T-helper 1 cell treated with Interleukin-12 subunit alpha and Interleukin-12 subunit beta and Interleukin-4 antibody, amounts not matched to agents 30 μg/mL and 1 μg/mL, for 36 hours (primary cell): ENCODE data around the gene FAM32A.
A peak's percentile ranks its signal among the peaks of the same experiment; 100 is the strongest.

ENCODE experiments used
- H3K27ac Mint-ChIP-seq: one replicate; pipeline ENCODE4 v1.8.0; 2021; ENCODE audit warnings: mild to moderate bottlenecking, mixed read lengths
- H3K27me3 Mint-ChIP-seq: one replicate; pipeline ENCODE4 v1.8.0; 2021; ENCODE audit warnings: low read depth, mixed read lengths
- H3K36me3 Mint-ChIP-seq: one replicate; pipeline ENCODE4 v1.8.0; 2021; ENCODE audit warnings: low read depth, mixed read lengths
- H3K4me1 Mint-ChIP-seq: one replicate; pipeline ENCODE4 v1.8.0; 2021; ENCODE audit warnings: low read depth, mixed read lengths
- H3K4me3 Mint-ChIP-seq: one replicate; pipeline ENCODE4 v1.8.0; 2021; ENCODE audit warnings: mild to moderate bottlenecking, moderate library complexity, mixed read lengths
- H3K9me3 Mint-ChIP-seq: one replicate; pipeline ENCODE4 v1.8.0; 2021; ENCODE audit warnings: mixed read lengths

FAM32A gene

DNA sequence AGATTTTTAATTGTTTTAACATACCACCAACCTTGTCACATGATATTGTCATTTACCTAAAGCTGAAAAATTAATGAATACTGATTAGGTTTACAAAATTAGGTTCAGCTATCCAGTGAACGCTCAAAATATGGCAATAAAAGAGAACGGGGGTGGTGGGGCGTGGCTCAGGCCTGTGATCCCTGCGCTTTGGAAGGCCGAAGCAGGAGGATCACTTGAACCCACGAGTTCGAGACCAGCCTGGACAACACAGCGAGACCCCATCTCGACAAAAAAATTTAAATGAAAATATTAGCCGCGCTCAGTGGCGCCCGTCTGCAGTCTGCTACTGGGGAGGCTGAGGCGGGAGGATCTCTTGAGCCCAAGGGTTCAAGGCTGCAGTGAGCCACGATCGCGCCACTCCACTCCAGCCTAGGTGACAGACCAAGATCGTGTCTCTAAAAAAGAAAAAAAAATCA is 516 bp upstream of the FAM32A start:
- Mint-ChIP-seq H3K27me3 (no peaks in the 10 kb centered on the region), H3K4me1 (peaks cover 28% of the 10 kb centered on the region), H3K4me3 (peak overlapping the region; percentile 88), H3K36me3 (peaks cover 23% of the 10 kb centered on the region), H3K9me3 (no peaks in the 10 kb centered on the region), H3K27ac (peak overlapping the region; percentile 86)

DNA sequence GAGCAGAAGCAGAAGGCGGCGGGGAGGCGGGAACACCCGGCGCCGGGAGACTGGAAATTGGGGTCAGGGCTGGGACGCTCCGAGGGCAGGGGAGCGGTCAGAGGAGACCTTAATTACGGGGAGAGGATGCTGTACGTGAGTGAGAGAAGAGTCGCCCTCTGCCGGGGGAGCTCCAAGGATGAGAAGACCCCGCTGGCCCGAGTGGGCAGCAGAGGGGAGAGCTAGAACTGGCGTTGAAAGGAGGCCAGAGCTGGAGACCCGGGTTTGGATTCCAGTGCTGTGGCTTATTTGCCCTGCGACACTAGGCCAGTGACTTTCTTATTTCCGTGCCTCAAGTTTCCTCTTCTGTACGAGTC is 536 bp downstream of the FAM32A start:
- Mint-ChIP-seq H3K27me3 (no peaks in the 10 kb centered on the region), H3K27ac (peak overlapping the region; percentile 86), H3K9me3 (no peaks in the 10 kb centered on the region), H3K4me1 (peaks cover 28% of the 10 kb centered on the region), H3K36me3 (peaks cover 30% of the 10 kb centered on the region), H3K4me3 (peak overlapping the region; percentile 88)

DNA sequence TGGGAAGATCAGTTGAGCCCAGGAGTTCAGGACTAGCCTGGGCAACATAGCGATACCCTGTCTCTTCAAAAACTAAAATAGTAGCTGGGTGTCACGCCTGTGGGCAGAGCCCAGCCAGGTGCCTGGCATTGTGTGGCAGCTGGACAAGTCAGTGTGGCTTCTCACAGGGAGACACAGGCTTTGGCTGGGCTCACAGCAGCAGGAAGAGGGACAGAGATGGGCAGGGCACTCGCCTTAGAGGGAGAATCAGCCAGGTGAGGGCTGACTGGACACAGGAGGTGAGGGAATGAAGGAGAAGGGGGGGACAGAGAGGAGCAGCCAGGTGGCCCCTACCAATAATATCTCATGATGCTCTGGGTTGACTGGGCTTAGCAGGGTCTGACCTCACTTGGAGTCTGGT is 3.3 kb downstream of the FAM32A start:
- H3K9me3 Mint-ChIP-seq: no peaks in the 10 kb centered on the region
- peaks cover 21% of the 10 kb centered on the region for H3K4me1 Mint-ChIP-seq
- no peak overlapping the region for H3K27ac Mint-ChIP-seq
- no peak overlapping the region for H3K4me3 Mint-ChIP-seq
- peaks cover 44% of the 10 kb centered on the region for H3K36me3 Mint-ChIP-seq
- H3K27me3 Mint-ChIP-seq: no peaks in the 10 kb centered on the region

DNA sequence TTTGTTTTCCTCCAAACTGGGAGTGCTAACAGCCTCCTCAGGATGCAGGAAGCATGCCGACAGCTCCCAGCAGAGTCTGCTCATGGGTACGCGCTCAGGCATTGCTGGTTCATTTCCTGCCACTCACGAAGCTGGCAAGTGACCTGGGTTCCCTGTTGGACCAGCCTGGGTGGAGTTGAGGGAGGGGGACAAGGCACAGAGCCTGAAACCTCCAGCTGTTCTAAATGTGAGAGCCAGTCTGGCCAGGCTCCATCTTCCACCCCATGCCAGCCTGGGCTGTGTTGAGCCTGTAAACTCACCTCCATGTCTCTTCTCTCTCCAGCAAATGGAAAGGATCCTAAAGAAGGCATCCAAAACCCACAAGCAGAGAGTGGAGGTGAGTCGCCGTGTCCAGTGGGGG is 5.0 kb downstream of the FAM32A start:
- no peaks in the 10 kb centered on the region for H3K27me3 Mint-ChIP-seq
- H3K4me1 Mint-ChIP-seq: peaks cover 17% of the 10 kb centered on the region
- H3K9me3 Mint-ChIP-seq: no peaks in the 10 kb centered on the region
- no peak overlapping the region for H3K4me3 Mint-ChIP-seq
- no peak overlapping the region for H3K27ac Mint-ChIP-seq
- H3K36me3 Mint-ChIP-seq: peaks cover 42% of the 10 kb centered on the region

DNA sequence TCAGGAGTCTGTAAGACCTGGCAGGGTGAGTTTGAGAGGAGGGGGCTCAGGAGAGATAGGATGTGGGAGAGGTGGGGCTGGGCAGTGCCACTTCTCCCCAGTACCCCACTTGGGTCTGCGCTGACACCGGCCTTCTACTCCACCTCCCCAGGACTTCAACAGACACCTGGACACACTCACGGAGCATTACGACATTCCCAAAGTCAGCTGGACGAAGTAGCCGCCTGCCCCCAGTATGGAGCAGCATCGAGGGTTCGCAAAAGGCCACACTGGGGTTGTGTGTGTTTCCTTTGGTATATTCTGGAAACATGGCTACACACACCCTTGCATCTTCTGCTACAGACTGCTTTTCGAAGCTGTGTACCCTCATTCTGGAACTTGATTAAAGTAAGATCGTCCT is 5.5 kb downstream of the FAM32A start:
- no peak overlapping the region for H3K4me3 Mint-ChIP-seq
- H3K4me1 Mint-ChIP-seq: peaks cover 17% of the 10 kb centered on the region
- H3K27ac Mint-ChIP-seq: no peak overlapping the region

DNA sequence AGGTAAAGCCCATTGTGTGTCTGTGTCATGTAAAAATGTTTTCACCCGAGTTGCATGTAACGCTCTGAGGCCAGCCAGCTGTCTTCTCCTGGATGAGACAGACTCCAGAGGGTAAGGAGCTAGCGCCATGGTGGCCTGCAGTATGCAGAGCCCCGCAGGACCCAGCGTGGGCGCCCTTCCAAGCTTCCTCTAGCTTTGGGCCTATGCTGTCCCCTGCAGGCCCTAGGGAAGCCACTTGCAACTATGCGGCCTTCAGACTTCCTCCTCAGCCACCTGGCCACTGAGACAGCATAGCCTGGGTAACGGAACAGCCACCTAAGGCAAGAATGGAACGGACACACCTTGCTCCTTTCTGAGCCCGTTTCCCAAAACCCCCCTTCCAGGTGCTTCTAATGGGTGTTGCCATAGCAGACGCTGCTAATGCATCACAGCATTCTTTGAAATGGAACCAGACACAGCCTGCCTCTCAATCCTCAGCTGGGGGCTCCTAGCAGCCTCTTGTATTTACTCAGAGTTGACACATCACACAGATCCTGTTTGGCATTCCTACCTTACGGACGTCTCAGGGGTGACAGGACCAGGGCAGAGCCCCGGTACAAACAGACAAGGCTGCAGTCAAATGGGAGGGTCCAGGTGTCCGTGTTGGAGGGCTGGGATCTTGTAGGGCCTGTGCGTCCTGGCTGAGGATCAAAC is 6.2 kb downstream of the FAM32A start:
- H3K27me3 Mint-ChIP-seq: no peaks in the 10 kb centered on the region
- H3K36me3 Mint-ChIP-seq: peaks cover 38% of the 10 kb centered on the region
- H3K27ac Mint-ChIP-seq: no peak overlapping the region
- H3K9me3 Mint-ChIP-seq: no peaks in the 10 kb centered on the region
- H3K4me1 Mint-ChIP-seq: peaks cover 17% of the 10 kb centered on the region
- no peak overlapping the region for H3K4me3 Mint-ChIP-seq

More for the DNA sequence above, 5.5 kb downstream of the FAM32A start:
- H3K9me3 Mint-ChIP-seq: no peaks in the 10 kb centered on the region
- peaks cover 38% of the 10 kb centered on the region for H3K36me3 Mint-ChIP-seq
- H3K27me3 Mint-ChIP-seq: no peaks in the 10 kb centered on the region

DNA sequence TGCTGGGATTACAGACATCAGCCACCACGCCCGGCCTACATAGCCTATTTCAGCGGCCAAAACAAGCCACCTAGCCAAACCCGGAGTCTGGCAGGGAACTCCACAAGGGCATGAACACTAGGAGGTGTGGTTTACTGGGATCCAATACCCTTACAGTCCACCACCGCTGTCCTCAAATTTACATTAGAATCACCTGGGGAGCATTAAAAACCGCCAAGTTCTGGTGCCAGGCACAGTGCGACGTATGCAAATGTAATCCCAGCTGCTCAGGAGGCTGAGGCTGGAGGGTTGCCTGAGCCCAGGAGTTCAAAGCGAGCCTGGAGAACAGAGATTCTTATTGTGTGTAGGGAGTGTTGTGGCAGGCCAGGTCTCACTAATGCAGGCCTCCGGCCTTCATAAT is 8.3 kb downstream of the FAM32A start:
- H3K4me3 Mint-ChIP-seq: no peak overlapping the region
- H3K9me3 Mint-ChIP-seq: no peaks in the 10 kb centered on the region
- no peak overlapping the region for H3K27ac Mint-ChIP-seq
- no peaks in the 10 kb centered on the region for H3K27me3 Mint-ChIP-seq
- H3K36me3 Mint-ChIP-seq: peaks cover 26% of the 10 kb centered on the region
- H3K4me1 Mint-ChIP-seq: peaks cover 10% of the 10 kb centered on the region

DNA sequence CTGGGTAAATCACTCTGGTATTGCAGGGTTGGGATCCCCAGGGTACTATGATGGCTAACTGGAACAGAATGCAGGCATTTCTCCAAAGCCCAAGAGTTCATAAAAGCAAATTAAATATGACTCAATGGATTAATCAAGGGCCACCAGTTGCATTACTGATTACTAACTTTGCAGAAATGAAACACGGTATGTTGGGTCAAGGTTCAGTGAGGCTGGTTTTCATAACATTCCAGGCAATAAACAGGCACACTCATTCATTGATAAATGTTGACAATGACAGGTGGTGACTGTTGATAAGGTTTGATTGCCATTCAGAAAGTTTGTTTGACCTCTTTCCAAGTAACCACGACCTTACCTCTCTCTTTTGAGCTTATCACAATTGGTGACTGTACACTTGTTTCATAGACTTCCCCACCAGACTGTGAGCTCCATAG is 12.0 kb downstream of the FAM32A start:
- H3K9me3 Mint-ChIP-seq: no peaks in the 10 kb centered on the region
- peak overlapping the region; percentile 93 for H3K27ac Mint-ChIP-seq
- H3K4me3 Mint-ChIP-seq: peak overlapping the region; percentile 92
- no peaks in the 10 kb centered on the region for H3K27me3 Mint-ChIP-seq
- H3K4me1 Mint-ChIP-seq: peaks cover 31% of the 10 kb centered on the region
- H3K36me3 Mint-ChIP-seq: peaks cover 22% of the 10 kb centered on the region

DNA sequence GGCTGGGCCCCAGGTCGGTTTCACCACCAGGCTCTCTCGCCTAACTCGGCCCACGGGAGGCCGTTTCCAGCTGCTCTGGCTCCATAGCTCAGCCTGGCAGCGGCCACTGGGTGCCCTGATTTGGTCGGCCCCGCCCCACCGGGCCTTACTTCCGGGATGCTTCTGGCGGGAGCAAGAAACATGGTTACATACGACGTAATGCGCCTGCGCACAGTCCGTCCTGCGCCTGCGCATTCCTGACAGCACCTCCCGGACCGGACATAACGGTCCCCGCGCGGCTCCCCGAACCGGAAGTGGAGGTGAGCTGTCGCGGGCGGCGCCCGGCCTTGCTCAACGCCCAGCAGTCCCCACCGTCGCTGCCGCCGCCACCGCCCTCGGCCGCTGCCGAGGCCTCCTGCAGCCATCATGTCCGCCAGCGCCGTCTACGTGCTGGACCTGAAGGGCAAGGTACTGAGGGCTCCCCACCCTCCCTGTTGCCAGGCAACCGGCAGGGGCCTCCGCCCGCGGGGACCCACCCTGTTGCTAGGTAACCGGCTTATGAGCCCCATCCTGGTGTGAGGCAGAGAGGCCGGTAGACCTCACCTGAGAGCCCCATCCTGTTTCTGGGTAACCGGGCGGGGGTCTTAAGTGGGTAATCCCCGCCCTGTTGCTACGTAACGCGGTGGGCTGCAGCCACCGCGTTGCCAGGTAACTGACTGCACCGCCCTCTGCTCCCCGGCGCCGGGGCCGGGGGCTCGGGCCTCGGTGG is 12.6 kb downstream of the FAM32A start, which contains the start of gene AP1M1:
Gene AP1M1 (plus strand): TSS at position 290 of the 748 bp plus-strand sequence. CDS start 116 bp downstream, at position 406.
- Mint-ChIP-seq H3K27me3 (no peaks in the 10 kb centered on the region), H3K4me1 (peaks cover 37% of the 10 kb centered on the region), H3K9me3 (no peaks in the 10 kb centered on the region), H3K4me3 (peak within 1 kb of the TSS; percentile 92), H3K27ac (peak within 1 kb of the TSS; percentile 93), H3K36me3 (peaks cover 25% of the 10 kb centered on the region)

DNA sequence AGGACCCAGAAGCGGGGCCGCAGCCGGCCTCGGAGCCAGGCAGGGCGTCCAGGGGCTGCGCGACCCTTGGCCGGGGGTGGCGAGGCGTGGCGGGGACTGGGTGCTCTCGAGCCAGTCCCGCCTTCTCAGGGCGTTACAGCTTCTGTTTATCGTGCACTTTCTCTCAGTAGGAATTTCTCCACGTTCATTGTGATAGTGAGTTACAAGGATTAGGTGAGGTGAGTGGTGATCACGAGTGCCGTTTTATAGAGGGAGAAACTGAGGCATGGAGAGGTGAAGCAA is 13.1 kb downstream of the FAM32A start:
- peak overlapping the region; percentile 75 for H3K4me3 Mint-ChIP-seq
- H3K4me1 Mint-ChIP-seq: peaks cover 38% of the 10 kb centered on the region
- peaks cover 30% of the 10 kb centered on the region for H3K36me3 Mint-ChIP-seq
- no peaks in the 10 kb centered on the region for H3K27me3 Mint-ChIP-seq
- no peak overlapping the region for H3K27ac Mint-ChIP-seq
- no peaks in the 10 kb centered on the region for H3K9me3 Mint-ChIP-seq

DNA sequence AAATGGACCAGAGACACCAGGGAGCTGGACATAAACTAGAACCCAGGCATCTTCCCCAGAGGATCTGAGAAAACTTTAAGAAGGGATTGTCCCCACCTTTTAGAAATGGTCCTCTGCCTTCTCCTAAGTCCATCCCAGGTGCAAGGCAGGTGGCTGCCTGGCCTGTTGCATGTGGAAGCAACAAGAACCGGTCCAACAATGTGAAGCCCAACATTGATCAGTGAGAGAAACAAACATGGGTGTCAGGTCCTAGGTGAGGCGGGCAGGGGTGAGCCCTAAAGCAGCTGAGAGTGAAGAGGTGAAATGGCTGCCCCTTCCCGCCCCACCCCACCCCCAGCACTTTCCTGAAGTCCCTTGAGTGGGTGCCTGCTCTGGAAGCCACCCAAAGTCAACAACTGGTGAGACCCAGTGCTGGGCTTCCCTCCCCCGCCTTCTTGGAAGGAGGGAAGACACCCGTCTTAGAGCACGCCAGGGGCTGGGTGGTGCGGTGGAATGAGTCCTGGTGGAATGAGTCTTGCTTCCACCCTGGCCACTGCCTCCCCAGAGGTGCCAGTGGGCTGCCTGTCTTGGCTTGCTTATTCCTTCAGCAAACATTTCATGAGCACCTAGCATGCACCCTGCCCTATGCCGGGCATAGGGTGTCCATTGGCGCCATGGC is 14.2 kb downstream of the FAM32A start:
- H3K9me3 Mint-ChIP-seq: no peaks in the 10 kb centered on the region
- H3K27ac Mint-ChIP-seq: peak overlapping the region; percentile 74
- H3K4me1 Mint-ChIP-seq: peaks cover 40% of the 10 kb centered on the region
- no peaks in the 10 kb centered on the region for H3K27me3 Mint-ChIP-seq
- H3K4me3 Mint-ChIP-seq: peak overlapping the region; percentile 75
- peaks cover 32% of the 10 kb centered on the region for H3K36me3 Mint-ChIP-seq

DNA sequence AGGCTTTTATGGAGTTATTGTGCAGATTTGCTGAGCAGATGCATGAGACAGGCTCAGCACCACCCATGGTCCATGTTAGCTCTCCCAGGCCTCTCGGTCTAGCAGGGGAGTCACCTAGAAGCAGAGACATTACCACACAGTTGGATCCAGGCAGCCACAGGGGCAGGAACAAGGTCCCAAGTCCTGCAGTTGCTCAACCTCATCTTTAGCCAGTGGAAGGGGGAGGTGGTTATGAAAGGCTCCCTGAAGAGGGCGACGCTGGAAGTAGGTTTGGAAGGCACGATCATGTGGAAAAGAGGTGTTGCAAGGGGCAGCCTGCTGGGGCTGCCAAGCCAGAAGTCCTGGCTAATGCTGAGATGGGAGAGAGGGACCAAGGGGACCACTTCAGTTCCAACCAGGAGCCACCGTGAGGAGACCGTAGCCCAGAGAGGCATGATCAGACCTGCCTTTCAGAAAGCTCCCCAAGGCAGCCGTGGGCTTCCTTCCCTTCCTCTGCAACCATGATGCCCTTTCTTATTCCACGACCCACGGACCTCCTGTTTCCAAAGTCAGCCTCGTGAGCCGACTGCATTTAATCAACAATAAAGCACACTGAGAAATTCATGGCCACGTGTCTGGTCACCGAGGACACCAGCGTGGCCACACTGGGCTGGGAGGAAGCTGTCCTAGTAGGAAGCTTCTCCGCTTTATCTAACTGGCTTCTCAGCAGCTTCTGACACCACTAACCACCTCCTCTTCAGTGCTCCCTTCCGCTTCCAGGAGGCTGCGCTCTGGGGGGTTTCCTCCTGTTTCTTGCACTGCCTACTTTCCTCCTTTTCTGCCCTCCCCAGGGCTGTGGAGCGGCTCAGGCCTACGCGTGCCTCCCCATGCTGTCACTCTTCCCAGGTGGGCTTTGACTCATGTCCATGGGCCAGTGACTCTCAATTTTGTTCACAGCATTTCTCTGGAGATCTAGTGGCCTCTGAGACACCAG is 15.1 kb downstream of the FAM32A start:
- Mint-ChIP-seq H3K9me3 (no peaks in the 10 kb centered on the region), H3K36me3 (peaks cover 32% of the 10 kb centered on the region), H3K4me3 (peak overlapping the region; percentile 52), H3K27me3 (no peaks in the 10 kb centered on the region), H3K4me1 (peaks cover 40% of the 10 kb centered on the region), H3K27ac (peak overlapping the region; percentile 79)

DNA sequence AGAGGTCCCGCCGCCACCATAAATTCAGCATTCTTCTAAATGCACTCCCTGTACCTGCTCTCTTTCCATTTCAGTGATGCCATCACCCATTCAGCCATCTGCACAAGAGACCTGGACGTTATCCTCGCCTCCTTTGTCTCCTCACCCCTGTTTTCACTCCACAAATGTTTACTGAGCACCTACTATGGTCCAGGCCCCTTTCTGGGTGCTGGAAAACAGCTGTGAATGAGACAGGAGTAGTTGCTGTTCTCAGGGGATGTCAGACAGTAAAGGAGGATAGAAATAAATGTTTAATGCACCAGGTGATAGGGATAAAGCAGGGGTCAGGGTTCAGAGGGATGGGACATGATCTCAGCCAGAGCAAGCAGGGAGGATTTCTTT is 15.8 kb downstream of the FAM32A start:
- Mint-ChIP-seq H3K36me3 (peaks cover 32% of the 10 kb centered on the region), H3K27ac (peak overlapping the region; percentile 79), H3K27me3 (no peaks in the 10 kb centered on the region), H3K4me3 (peak overlapping the region; percentile 52), H3K4me1 (peaks cover 40% of the 10 kb centered on the region), H3K9me3 (no peaks in the 10 kb centered on the region)
